OCI-LY1 (cell line): Measurements from ENCODE around the gene RNF19B.

Experiments used
- CTCF ChIP-seq: fragments of 200-600 bp; sonication (generic), shearing (Covaris generic); IDR thresholded peaks from 2 replicates; pipeline ENCODE4 v1.5.1; 2017; ENCODE audit warnings: mild to moderate bottlenecking, antibody characterized with exemption, low read length, moderate library complexity, mixed read lengths
- EZH2 ChIP-seq: fragments of 200-600 bp; sonication (generic), shearing (Covaris generic); IDR thresholded peaks from 2 replicates; pipeline ENCODE4 v1.8.0; 2017; ENCODE audit warnings: borderline replicate concordance, mixed run types, mild to moderate bottlenecking, antibody characterized with exemption, low read length, moderate library complexity, mixed read lengths

DNA sequence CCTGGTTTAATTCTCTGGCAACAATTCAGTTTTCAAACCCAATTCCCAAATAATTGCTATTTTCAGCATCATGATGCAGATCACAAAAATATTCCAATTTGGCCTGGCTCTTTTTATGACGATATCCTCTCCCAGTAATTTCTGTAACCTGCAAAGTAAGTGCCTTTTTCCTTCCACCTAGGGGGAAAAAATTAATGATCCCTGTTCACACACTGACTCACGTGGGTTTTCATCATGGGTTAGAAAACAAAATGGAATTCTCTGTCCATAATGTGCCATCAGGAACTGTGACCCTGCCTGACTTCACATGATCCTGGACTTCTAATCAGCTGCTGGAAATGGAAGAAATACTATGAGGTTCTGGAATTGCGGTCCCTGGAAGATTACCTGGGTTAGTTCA, 47.6 kb upstream of the RNF19B start:
- TF ChIP-seq CTCF (no peak), EZH2 (no peak)
